NCI-H2081 treated with DMSO at 0.1 percent for 48 hours (cell line): ENCODE measurements around the gene GJA5.
"Not testable (repeated sequence)": the region's sequence is repeated elsewhere in the genome, so short reads cannot be mapped to it uniquely, and the experiment has no call there.

Source experiments
- DNase-seq: peaks from one replicate; lab custom pipeline; 2025; lab: John Stamatoyannopoulos, UW

Gene GJA5

DNA sequence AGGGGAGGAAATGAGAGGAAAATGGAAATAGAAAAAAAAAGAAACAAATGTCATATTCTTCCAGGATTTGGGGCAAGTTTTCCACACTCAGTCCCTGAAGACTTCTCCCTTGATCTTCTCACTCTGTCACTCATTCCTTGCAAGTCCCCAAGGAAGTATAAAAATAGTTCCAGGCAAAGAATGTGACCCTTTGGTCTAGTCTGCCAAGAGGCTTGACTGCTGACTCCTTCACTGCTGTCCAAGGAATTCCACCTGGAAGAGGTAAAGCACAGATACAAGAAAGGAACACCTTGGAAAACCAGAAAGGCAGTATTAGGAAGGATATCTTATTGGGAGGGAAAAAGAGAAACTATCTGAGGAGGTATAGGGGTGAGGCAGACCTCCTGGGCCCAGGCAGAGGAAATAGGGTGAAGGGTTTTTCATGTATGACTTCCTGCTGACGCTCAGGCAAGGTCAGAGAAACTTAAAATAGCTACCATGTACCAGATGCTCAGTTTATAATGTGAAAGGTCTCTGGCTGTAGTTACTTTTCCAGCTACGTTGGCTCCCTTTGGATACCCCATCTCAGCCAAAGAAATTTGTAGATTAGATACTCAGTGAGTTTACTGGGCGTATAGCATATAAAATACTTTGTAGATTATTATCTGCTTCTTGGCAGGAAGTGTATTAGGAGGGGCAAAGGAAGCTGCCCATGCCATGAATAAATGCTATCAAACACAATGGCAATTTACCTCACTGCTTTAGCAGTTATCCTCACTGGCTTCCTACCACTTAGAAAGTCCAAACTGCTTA, 2.0 kb upstream of the GJA5 start:
- no peak for DNase-seq

DNA sequence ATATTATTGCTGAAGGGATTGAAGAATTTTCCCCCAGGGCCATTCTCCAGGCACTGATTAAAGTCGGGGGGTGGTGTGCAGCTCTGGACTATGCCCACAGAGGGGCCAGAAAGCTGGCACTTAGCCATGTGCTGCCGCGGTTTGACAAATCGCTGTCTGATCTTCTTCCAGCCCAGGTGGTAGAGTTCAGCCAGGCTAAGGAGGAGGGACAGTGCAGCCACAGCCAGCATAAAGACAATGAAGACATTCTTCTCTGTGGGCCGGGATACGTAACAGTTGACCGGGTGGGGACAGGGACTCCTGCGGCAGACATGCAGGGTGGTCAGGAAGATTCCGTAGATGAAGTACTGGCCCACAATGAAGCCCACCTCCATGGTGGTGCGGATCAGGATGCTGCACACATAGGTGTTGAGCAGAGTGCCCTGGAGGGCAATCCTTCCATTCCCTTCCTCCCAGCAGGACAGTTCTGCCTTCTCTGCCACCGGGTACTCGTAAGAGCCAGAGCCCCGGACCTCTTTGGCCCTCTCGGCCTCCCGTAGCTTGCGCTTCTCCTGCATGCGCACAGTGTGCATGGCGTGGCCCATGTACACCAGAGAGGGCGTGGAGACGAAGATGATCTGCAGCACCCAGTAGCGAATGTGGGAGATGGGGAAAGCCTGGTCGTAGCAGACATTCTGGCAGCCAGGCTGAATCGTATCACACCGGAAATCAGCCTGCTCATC, 1.9 kb downstream of the GJA5 start:
- no peak for DNase-seq

- DNase-seq = no peak
Observed at GRCh38 chr1:147757015-147757990, 3.1 kb downstream of the GJA5 start.

DNA sequence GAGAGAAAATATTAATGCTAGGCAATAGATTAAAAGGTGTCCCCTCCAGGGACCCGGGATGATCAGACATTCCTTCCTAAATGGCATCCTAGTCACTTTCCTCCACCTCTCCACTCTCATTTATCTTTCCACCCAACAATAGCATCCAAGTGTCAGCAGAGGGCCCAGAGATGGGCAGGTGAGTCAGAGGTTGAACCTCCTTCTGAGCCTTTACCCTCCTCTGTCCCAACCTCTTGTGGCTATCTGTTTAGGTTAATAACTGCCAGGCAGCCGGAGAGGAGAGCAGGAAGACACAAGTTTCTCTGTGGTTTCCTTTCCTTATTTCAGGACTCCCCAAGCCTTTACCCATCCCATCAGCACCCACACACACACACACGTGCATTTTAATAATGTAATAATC, 4.1 kb downstream of the GJA5 start:
- no peak for DNase-seq

GRCh38 chr1:147754661-147755060, 5.7 kb downstream of the GJA5 start:
- DNase-seq = no peak

GRCh38 chr1:147753081-147753480, 7.3 kb downstream of the GJA5 start:
- DNase-seq = no peak

DNA sequence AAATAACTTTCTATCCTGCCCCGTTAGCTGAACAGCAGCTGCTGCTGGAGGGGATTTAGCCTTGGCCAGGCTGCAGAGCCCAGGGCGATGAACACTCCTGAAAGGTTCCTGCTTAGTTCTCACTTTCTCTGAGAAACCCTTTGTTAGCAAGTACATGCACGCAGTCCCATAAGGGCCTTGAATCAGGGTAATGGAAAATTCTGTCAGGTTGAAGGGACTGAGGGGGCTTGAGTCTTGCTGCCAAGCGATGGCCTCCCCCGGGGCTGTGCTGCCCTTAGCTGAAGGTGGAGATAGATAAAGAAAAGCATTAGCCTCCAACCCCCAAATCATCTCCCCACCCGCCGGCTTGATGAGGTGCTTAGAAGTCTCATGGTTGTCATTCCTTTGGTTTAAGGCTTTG, 7.9 kb downstream of the GJA5 start:
- DNase-seq = no peak

- DNase-seq = no peak
Observed at GRCh38 chr1:147751346-147751745, 9.1 kb downstream of the GJA5 start.

GRCh38 chr1:147750618-147751217, 9.7 kb downstream of the GJA5 start:
- DNase-seq = no peak

DNA sequence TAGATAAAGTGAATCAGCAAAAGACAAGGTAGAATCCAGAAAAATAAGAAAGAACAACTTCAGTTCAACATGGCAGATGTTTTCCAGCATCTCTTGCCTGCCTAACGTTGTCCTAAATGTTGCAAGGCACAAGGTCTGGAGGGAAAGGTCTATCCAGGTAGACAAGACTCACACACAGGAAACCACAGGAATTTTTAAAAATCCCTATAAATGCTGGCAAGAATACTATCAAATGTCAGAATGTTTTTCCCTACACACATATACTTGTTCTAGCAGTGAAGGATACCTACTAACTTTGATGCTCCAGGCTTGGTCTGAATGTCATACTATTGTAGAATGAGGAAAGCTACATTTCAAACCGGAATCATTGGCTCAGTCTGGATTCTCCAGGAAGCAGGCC, 10.6 kb downstream of the GJA5 start:
- no peak for DNase-seq

- DNase-seq = no peak
Observed at GRCh38 chr1:147748676-147749350, 11.6 kb downstream of the GJA5 start.

GRCh38 chr1:147747966-147748365, 12.4 kb downstream of the GJA5 start:
- no peak for DNase-seq

DNA sequence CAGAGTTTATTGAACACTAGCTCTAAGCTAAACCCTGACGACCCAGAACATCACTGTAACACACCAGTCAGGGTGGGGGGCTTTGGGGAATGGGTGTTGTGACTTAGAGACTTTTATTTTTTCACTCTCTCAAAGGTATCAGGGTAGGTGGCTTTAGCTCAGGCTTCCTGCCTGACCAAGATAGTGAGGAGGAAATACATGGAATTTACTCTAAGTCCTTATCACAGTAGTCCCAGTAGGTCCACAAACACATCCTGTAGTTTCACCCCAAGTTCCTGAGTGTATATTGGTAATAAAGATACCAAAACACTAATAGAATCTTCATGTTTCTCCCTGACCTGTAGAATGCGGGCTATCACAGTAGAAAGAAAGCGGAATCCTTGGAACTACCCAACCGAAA, 15.1 kb downstream of the GJA5 start:
- no peak for DNase-seq

GRCh38 chr1:147741065-147741464, 19.3 kb downstream of the GJA5 start:
- DNase-seq = no peak

DNA sequence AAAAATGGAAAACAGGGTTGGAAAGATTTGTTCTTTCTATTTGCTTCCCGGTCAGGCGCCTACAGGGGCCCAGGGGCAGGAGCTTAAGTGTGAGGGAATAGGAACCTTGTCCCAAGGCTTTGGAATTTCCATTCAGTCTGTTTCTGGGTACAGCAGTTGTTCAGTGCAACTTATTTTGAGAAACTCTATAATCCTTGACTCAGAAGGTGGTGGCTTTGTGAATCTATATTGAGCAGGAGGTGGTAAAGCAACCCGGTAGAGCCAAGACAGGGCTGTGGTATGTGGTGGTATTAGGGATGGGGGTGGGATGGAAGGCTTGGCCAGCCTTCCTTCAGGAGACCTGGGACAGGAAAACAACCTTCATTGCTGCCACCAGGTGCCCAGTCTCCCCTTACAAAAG, 20.0 kb downstream of the GJA5 start:
- no peak for DNase-seq

DNA sequence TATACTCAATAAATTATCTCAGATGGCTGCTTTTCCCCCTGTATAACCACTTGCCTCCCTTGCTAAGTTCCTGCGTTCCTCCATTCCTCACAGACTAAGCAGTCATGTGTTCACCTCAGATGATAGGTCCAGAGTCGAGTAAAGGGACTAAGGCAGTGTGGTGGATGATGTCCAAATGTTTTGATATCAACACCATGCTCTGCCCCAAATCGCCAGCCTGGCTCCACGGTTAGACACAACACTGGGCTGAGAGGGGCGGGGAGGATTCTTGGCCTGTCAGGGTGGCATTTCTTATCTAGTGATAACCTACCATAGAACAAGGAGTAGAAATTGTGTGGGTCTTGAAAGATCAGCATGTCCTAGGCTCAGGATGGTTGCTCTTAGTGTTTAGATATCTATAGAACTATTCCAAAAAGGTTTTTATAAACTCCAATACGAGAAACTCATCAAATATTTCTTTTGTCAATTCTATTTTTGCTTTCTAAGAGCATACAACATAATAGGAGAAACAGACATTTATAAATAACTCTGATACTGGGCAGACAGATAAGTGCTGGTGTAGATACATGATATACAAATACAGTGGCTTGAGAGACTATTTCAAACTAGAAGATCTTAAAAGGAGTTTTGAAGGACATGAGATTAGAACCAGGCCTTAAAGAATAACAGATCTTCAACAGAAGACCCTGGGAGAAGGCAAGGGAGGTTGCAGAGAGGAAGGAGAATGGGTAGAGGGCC, 21.5 kb downstream of the GJA5 start:
- DNase-seq = no peak

DNA sequence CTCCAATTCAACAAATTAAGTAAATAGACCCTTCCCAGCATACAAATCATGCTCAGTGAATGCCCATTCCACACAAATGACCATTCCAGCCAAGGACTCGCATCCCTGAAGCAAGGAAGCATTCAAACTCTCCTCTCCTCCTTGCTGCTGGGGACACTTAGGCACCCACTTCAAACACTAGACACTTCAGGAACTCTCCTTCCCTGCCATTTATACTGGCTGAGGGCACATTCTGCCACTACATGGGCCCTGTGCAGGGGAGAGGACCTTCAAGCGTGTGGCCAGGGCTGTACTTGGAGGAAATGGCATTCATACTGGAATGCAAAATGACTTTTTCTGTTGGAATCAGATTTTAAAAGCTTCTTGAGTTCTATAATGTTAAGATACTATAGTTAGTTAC, 22.3 kb downstream of the GJA5 start:
- DNase-seq = no peak

DNA sequence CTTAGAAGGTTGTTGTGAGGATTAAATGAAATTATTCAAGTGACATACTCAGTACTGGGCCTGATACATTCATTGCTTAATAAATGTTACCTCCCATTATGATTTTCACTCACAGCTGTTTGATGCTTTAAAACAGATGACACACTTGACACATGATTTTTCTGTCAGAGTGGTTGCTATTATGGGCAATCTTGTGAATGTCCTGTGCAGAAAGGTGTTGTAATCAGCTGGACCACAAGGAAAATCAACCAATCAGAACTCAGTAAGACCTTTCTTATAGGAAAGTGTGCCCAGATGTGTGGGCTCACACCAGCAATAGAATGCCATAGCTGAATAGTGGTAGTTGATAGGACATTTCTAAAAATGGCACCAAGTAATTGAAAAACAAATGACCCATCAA, 23.5 kb downstream of the GJA5 start:
- DNase-seq = no peak

- DNase-seq = no peak
Observed at GRCh38 chr1:147735423-147735822, 25.0 kb downstream of the GJA5 start.

- not testable (repeated sequence) for DNase-seq
Observed at GRCh38 chr1:147734291-147734841, 26.0 kb downstream of the GJA5 start.
